Upper lobe of left lung (tissue), 6 donors: ENCODE measurements around the gene IPMK. TPM values are rescaled to one million over a fixed set of nuclear protein-coding genes. Genes with fewer than 3 reads are reported as not detected.
"Not testable (repeated sequence)": the region's sequence is repeated elsewhere in the genome, so short reads cannot be mapped to it uniquely, and the experiment has no call there.

Source experiments
- ATAC-seq, 2 donors: fragments of 200-7000 bp; cut with Tn5 transposase; one replicate each; pipeline ENCODE4 v1.9.1; 2022; ENCODE audit warnings: mild to moderate bottlenecking in 2 of 2, moderate library complexity in 2 of 2; ENCODE audit not compliant: low FRiP score in 2 of 2
- DNase-seq, 2 donors: peaks; one replicate each; pipeline ENCODE4 v3.0.0-alpha.2; 2019 to 2020
- H3K27ac ChIP-seq, 4 donors: fragments of 200-600 bp; sonication (generic); one replicate each; pipeline ENCODE4 v1.5.1; 2016 to 2019
- H3K27me3 ChIP-seq, 4 donors: fragments of 200-600 bp; sonication (generic); one replicate each; pipeline ENCODE4 v1.5.1; 2017 to 2019
- H3K36me3 ChIP-seq, 4 donors: fragments of 200-600 bp; sonication (generic); one replicate each; pipeline ENCODE4 v1.5.1; 2016 to 2019
- H3K4me1 ChIP-seq, 4 donors: fragments of 200-600 bp; sonication (generic); one replicate each; pipeline ENCODE4 v1.5.1; 2018 to 2019
- H3K4me3 ChIP-seq, 4 donors: fragments of 200-600 bp; sonication (generic); one replicate each; pipeline ENCODE4 v1.5.1; 2017 to 2019; ENCODE audit warnings: mild to moderate bottlenecking in 2 of 4, moderate library complexity in 1 of 4
- H3K9me3 ChIP-seq, 4 donors: fragments of 200-600 bp; sonication (generic); one replicate each; pipeline ENCODE4 v1.5.1; 2018 to 2019
- CTCF ChIP-seq, 6 experiments: fragments of 450-650 bp in 4 of 6; fragments of 200-600 bp in 2 of 6; sonication (generic) in 2 of 6; IDR thresholded peaks; one replicate each; pipeline ENCODE4 v1.5.1; 2016 to 2019; ENCODE audit warnings: antibody characterized with exemption in 6 of 6
- EP300 ChIP-seq, 4 donors: sonication (generic); formaldehyde crosslinking; IDR thresholded peaks; one replicate each; pipeline ENCODE4 v1.5.1; 2017; ENCODE audit warnings: antibody characterized with exemption in 4 of 4, control low read depth in 2 of 4
- POLR2A ChIP-seq, 4 donors: fragments of 450-650 bp; IDR thresholded peaks; one replicate each; pipeline ENCODE4 v1.5.1; 2016 to 2017; ENCODE audit warnings: antibody characterized with exemption in 4 of 4, mild to moderate bottlenecking in 2 of 4
- POLR2AphosphoS5 ChIP-seq, 2 donors: sonication (generic); formaldehyde crosslinking; IDR thresholded peaks; one replicate each; pipeline ENCODE4 v1.5.1; 2017; ENCODE audit warnings: antibody characterized with exemption in 2 of 2
- WGBS, 2 donors: methylation state at CpG; one replicate each; pipeline ENCODE4 v1.1.5; 2017 to 2018; 5-methylcytosine and 5-hydroxymethylcytosine counted together
- total RNA-seq, 6 donors: library from RNA; depleted of rRNA in 4 of 6; stranded (reverse); fragments of >200 nt in 4 of 6; gene quantifications; one replicate each; pipeline versions ENCODE4 v1.1.0 to v1.2.1, GENCODE V29; 2016 to 2021
- donor health status: DM: no; HTN: no; CAD: no; lungs with moderate emphysema.
- donor health status: DM: no; HTN: yes; CAD: no; lungs with severe emphysema.

IPMK gene
- total RNA-seq, 6 donors from 2014 or later = 2.6 to 10.7 (median 5.7) TPM

- Histone ChIP-seq H3K27me3 (no peaks in the 10 kb centered on the region), H3K9me3 (no peaks in the 10 kb centered on the region), H3K36me3 (peaks cover 0 to 9% (median 0%) of the 10 kb centered on the region in 4 donors), H3K27ac (no peak overlapping the region), H3K4me1 (peaks cover 0 to 6% (median 0%) of the 10 kb centered on the region in 4 donors), H3K4me3 (no peak overlapping the region)
- ATAC-seq (no peak), DNase-seq (no peak)
- WGBS, 2 donors = 77 to 81% methylated on average over 3 of the region's 3 CpGs
- no peak for TF ChIP-seq CTCF (IDR thresholded peaks at IDR 0.05)
- no peak for TF ChIP-seq EP300 (IDR thresholded peaks at IDR 0.05)
- no peak for TF ChIP-seq POLR2A (IDR thresholded peaks at IDR 0.05)
- no peak for TF ChIP-seq POLR2AphosphoS5 (IDR thresholded peaks at IDR 0.05)
Observed at GRCh38 chr10:58241346-58241745, 26.3 kb downstream of the IPMK start.

- Histone ChIP-seq H3K9me3 (no peaks in the 10 kb centered on the region), H3K27me3 (no peaks in the 10 kb centered on the region), H3K4me1 (peaks cover 0 to 6% (median 0%) of the 10 kb centered on the region in 4 donors), H3K4me3 (no peak overlapping the region), H3K27ac (no peak overlapping the region), H3K36me3 (peaks cover 0 to 17% (median 0%) of the 10 kb centered on the region in 4 donors)
- no peak for TF ChIP-seq EP300 (IDR thresholded peaks at IDR 0.05)
- TF ChIP-seq POLR2AphosphoS5 (IDR thresholded peaks at IDR 0.05) = no peak
- TF ChIP-seq POLR2A (IDR thresholded peaks at IDR 0.05) = no peak
- no peak for DNase-seq
- WGBS, 2 donors = 79 to 82% methylated on average over 4 of the region's 4 CpGs
- ATAC-seq = no peak
Observed at GRCh38 chr10:58240531-58240930, 27.2 kb downstream of the IPMK start.

- ATAC-seq (no peak), DNase-seq (no peak)
- Histone ChIP-seq H3K4me3 (no peak overlapping the region), H3K27me3 (no peaks in the 10 kb centered on the region), H3K36me3 (peaks cover 0 to 19% (median 0%) of the 10 kb centered on the region in 4 donors), H3K4me1 (peaks cover 0 to 6% (median 0%) of the 10 kb centered on the region in 4 donors), H3K27ac (no peak overlapping the region), H3K9me3 (no peaks in the 10 kb centered on the region)
- WGBS, 2 donors = 70 to 86% methylated on average over 5 of the region's 5 CpGs
- TF ChIP-seq EP300 (IDR thresholded peaks at IDR 0.05) (no peak), POLR2A (IDR thresholded peaks at IDR 0.05) (no peak), POLR2AphosphoS5 (IDR thresholded peaks at IDR 0.05) (no peak), CTCF (IDR thresholded peaks at IDR 0.05) (no peak)
Observed at GRCh38 chr10:58239561-58240169, 28.0 kb downstream of the IPMK start.

- TF ChIP-seq POLR2AphosphoS5 (IDR thresholded peaks at IDR 0.05) (no peak), CTCF (IDR thresholded peaks at IDR 0.05) (no peak), POLR2A (IDR thresholded peaks at IDR 0.05) (no peak), EP300 (IDR thresholded peaks at IDR 0.05) (no peak)
- ATAC-seq (no peak), DNase-seq (no peak)
- H3K4me3 ChIP-seq = no peak overlapping the region
- H3K36me3 ChIP-seq = peaks cover 0 to 26% (median 0%) of the 10 kb centered on the region in 4 donors
- H3K4me1 ChIP-seq = peaks cover 0 to 6% (median 0%) of the 10 kb centered on the region in 4 donors
- H3K27me3 ChIP-seq = no peaks in the 10 kb centered on the region
- WGBS, 2 donors = 95 to 99% methylated on average over 3 of the region's 3 CpGs
- H3K9me3 ChIP-seq = no peaks in the 10 kb centered on the region
- H3K27ac ChIP-seq = no peak overlapping the region
Observed at GRCh38 chr10:58237014-58237834, 30.5 kb downstream of the IPMK start.

GRCh38 chr10:58229856-58230255 lies 37.8 kb downstream of the IPMK start:
- H3K36me3 ChIP-seq = peaks cover 0 to 22% (median 10%) of the 10 kb centered on the region in 4 donors

More at GRCh38 chr10:58229856-58230255, 37.8 kb downstream of the IPMK start:
- H3K4me3 ChIP-seq, H3K27ac ChIP-seq, H3K9me3 ChIP-seq, DNase-seq, H3K27me3 ChIP-seq, H3K4me1 ChIP-seq, ATAC-seq: not testable (repeated sequence)
- 83 to 90% methylated on average over 2 to 7 of the region's 7 CpGs for WGBS, 2 donors
